Measurements from ENCODE around the gene SERPINA4.

SERPINA4 gene

GRCh38 chr14:94617988-94618822 is 57.0 kb downstream of the SERPINA4 start:
- DNase-seq: no peak

GRCh38 chr14:94619297-94619696 is 58.1 kb downstream of the SERPINA4 start:
- no peak for DNase-seq

All from T-helper 1 cell (primary cell).